SK-N-SH (cell line): ENCODE measurements around the gene MAGI2. TPM values are rescaled to one million over a fixed set of nuclear protein-coding genes. Genes with fewer than 3 reads are reported as not detected.
"Not testable (repeated sequence)": the region's sequence is repeated elsewhere in the genome, so short reads cannot be mapped to it uniquely, and the experiment has no call there.

Experiments used
- CTCF ChIA-PET: fragments of 300-600, 350-600 bp; formaldehyde crosslinking; extraction: SDS; loops from one replicate; lab custom pipeline; 2021; lab: Yijun Ruan, JAX
- POLR2A ChIA-PET: fragments of 350-600 bp; sonication (Branson Sonifier 250); formaldehyde crosslinking; extraction: SDS; loops from one replicate; lab custom pipeline; 2020; ENCODE audit warnings: antibody characterized with exemption, inconsistent platforms; lab: Yijun Ruan, JAX
- DNase-seq: peaks from one replicate; pipeline ENCODE4 v3.0.0; 2012
- H2AFZ ChIP-seq: fragments of 200-600 bp; sonication (generic); 2 replicates; pipeline ENCODE4 v1.8.1; 2016; ENCODE audit warnings: antibody characterized with exemption, mild to moderate bottlenecking, low read depth
- H3F3A ChIP-seq: fragments of 200-600 bp; sonication (generic); replicated peaks from 2 replicates; pipeline ENCODE3; 2016; ENCODE audit warnings: antibody characterized with exemption, mild to moderate bottlenecking; ENCODE audit not compliant: insufficient read depth
- H3K27ac ChIP-seq, 2 experiments: fragments of 200-500 bp in 1 of 2; fragments of 200-600 bp in 1 of 2; sonication (Bioruptor generic) in 1 of 2; sonication (generic), shearing (Covaris generic) in 1 of 2; 2 replicates each; pipeline versions ENCODE4 v1.5.1 to v1.6.1; 2014 to 2016; ENCODE audit warnings: low read depth in 2 of 2, inconsistent platforms in 1 of 2, low read length in 1 of 2, mild to moderate bottlenecking in 1 of 2, mixed read lengths in 1 of 2
- H3K27me3 ChIP-seq: fragments of 200-600 bp; sonication (generic), shearing (Covaris generic); 2 replicates; pipeline ENCODE4 v1.6.1; 2016; ENCODE audit warnings: mixed run types; ENCODE audit not compliant: insufficient read depth
- H3K36me3 ChIP-seq, 2 experiments: fragments of 200-500 bp in 1 of 2; fragments of 200-600 bp in 1 of 2; sonication (Bioruptor generic) in 1 of 2; sonication (generic) in 1 of 2; replicated peaks in 1 of 2; 2 replicates each; pipeline versions ENCODE3 to v1.5.1; 2014 to 2016; ENCODE audit warnings: low read length in 1 of 2, mild to moderate bottlenecking in 1 of 2; ENCODE audit not compliant: insufficient read depth in 2 of 2, control insufficient read depth in 1 of 2
- H3K4me1 ChIP-seq, 2 experiments: fragments of 200-500 bp in 1 of 2; fragments of 200-600 bp in 1 of 2; sonication (Bioruptor generic) in 1 of 2; sonication (generic), shearing (Covaris generic) in 1 of 2; 2 replicates each; pipeline versions ENCODE4 v1.5.1 to v1.6.1; 2014 to 2016; ENCODE audit warnings: low read depth in 1 of 2, low read length in 1 of 2, mixed run types in 1 of 2; ENCODE audit not compliant: insufficient read depth in 2 of 2, control insufficient read depth in 1 of 2
- H3K4me2 ChIP-seq: fragments of 200-600 bp; sonication (generic), shearing (Covaris generic); 2 replicates; pipeline ENCODE4 v1.6.1; 2017; ENCODE audit warnings: mixed run types
- H3K4me3 ChIP-seq, 2 experiments: fragments of 200-500 bp in 1 of 2; fragments of 200-600 bp in 1 of 2; sonication (Bioruptor generic) in 1 of 2; sonication (generic), shearing (Covaris generic) in 1 of 2; 2 replicates each; pipeline versions ENCODE4 v1.5.1 to v1.8.1; 2014 to 2016; ENCODE audit warnings: low read depth in 2 of 2, inconsistent platforms in 1 of 2, low read length in 1 of 2, mild to moderate bottlenecking in 1 of 2, mixed read lengths in 1 of 2, moderate library complexity in 1 of 2
- H3K79me2 ChIP-seq: fragments of 200-600 bp; sonication (generic); 2 replicates; pipeline ENCODE4 v1.8.1; 2017; ENCODE audit warnings: mild to moderate bottlenecking; ENCODE audit not compliant: insufficient read depth
- H3K9ac ChIP-seq: fragments of 200-600 bp; sonication (generic); 2 replicates; pipeline ENCODE4 v1.6.1; 2017; ENCODE audit warnings: mixed run types
- H3K9me2 ChIP-seq: fragments of 200-600 bp; sonication (generic); 2 replicates; pipeline ENCODE4 v1.6.1; 2017; ENCODE audit warnings: mixed run types
- H3K9me3 ChIP-seq: fragments of 200-600 bp; sonication (generic); 2 replicates; pipeline ENCODE4 v1.6.1; 2017; ENCODE audit warnings: mixed run types, mild to moderate bottlenecking, moderate library complexity
- H4K20me1 ChIP-seq: fragments of 200-600 bp; sonication (generic); 2 replicates; pipeline ENCODE4 v1.6.1; 2017; ENCODE audit warnings: mild to moderate bottlenecking, mixed run types; ENCODE audit not compliant: insufficient read depth
- GATA2 ChIP-seq: sonication (generic); formaldehyde crosslinking; IDR thresholded peaks from 2 replicates; pipeline ENCODE4 v1.5.0; 2020; ENCODE audit warnings: mild to moderate bottlenecking, missing genetic modification reagents
- IRF3 ChIP-seq: fragments of 150-350 bp; IDR thresholded peaks from 2 replicates; pipeline ENCODE4 v1.6.1; 2016; ENCODE audit warnings: mild to moderate bottlenecking, low read depth, low read length
- MAX ChIP-seq: IDR thresholded peaks from 2 replicates; pipeline ENCODE4 v1.4.0; 2012; ENCODE audit warnings: low read depth
- NRF1 ChIP-seq: IDR thresholded peaks from 2 replicates; pipeline ENCODE4 v1.6.1; 2012; ENCODE audit warnings: low read depth, mild to moderate bottlenecking, low read length
- REST ChIP-seq: IDR thresholded peaks from 2 replicates; pipeline ENCODE4 v1.6.1; 2012; ENCODE audit warnings: mild to moderate bottlenecking, low read depth, low read length, moderate library complexity
- SIN3A ChIP-seq: IDR thresholded peaks from 2 replicates; pipeline ENCODE4 v1.6.1; 2012; ENCODE audit warnings: low read depth, mild to moderate bottlenecking, low read length, moderate library complexity, borderline replicate concordance
- TEAD4 ChIP-seq: IDR thresholded peaks from 2 replicates; pipeline ENCODE4 v1.4.0; 2012; ENCODE audit warnings: mild to moderate bottlenecking, borderline replicate concordance; ENCODE audit not compliant: insufficient read depth
- USF1 ChIP-seq: IDR thresholded peaks from 2 replicates; pipeline ENCODE4 v1.4.0; 2012; ENCODE audit warnings: low read depth, borderline replicate concordance
- WGBS: methylation state at CpG from one replicate; pipeline ENCODE4 v1.1.6; 2017; ENCODE audit warnings: low lambda C conversion rate; 5-methylcytosine and 5-hydroxymethylcytosine counted together
- polyA plus RNA-seq, 3 experiments: library from polyadenylated mRNA; depleted of rRNA; stranded (reverse); fragments of >200 nt; gene quantifications; 2 replicates each; pipeline ENCODE4 v1.2.3, GENCODE V29; 2012

MAGI2 gene
- polyA plus RNA-seq, 1 of the 3 experiments (the other 2 are of a cell fraction), result 1.1 TPM

- Histone ChIP-seq H3K36me3 (no peaks in the 10 kb centered on the region), H3K4me1 (no peaks in the 10 kb centered on the region), H3K9me3 (no peaks in the 10 kb centered on the region), H3K27me3 (no peaks in the 10 kb centered on the region), H3K27ac (no peak overlapping the region), H3K4me3 (no peak overlapping the region), H3K79me2 (no peaks in the 10 kb centered on the region), H3F3A (no peaks in the 10 kb centered on the region), H3K9ac (no peak overlapping the region), H2AFZ (no peak overlapping the region), H3K9me2 (no peaks in the 10 kb centered on the region), H4K20me1 (no peaks in the 10 kb centered on the region), H3K4me2 (no peak overlapping the region)
- TF ChIP-seq USF1 (peak; percentile 66; the same call in 1 of the 2 replicates), MAX (no peak), NRF1 (no peak), IRF3 (no peak), SIN3A (no peak), TEAD4 (no peak), GATA2 (CRISPR knock-in tag) (no peak)
- 79% methylated on average over 4 of the region's 4 CpGs for WGBS
- ChIA-PET CTCF (no interaction called here), POLR2A (no interaction called here)
- no peak for DNase-seq
These were observed 1450.8 kb downstream of the MAGI2 start for GRCh38 chr7:78002715-78003114.

GRCh38 chr7:78002021-78002420 is 1451.4 kb downstream of the MAGI2 start:
- no peaks in the 10 kb centered on the region for H3F3A ChIP-seq
- DNase-seq, result no peak
- CTCF ChIA-PET, result interaction anchor here (3.2 kb wide), 1 partner anchor 18 kb away, joined by 12 read pairs; no protein-coding TSS in a partner anchor

GRCh38 chr7:77999168-77999567 is 1454.3 kb downstream of the MAGI2 start:
- CTCF ChIA-PET, result interaction anchor here (1.1 to 3.2 kb wide), 2 partner anchors 15 to 21 kb away, joined by 3 to 12 read pairs; no protein-coding TSS in a partner anchor
- H3K9me3 ChIP-seq, H3K9ac ChIP-seq, H4K20me1 ChIP-seq, POLR2A ChIA-PET, DNase-seq, H3K4me3 ChIP-seq, H2AFZ ChIP-seq, H3K27ac ChIP-seq, H3K4me1 ChIP-seq, H3K9me2 ChIP-seq, H3K79me2 ChIP-seq, H3F3A ChIP-seq, H3K4me2 ChIP-seq, H3K36me3 ChIP-seq, H3K27me3 ChIP-seq: not testable (repeated sequence)
- 27% methylated on average over 3 of the region's 3 CpGs for WGBS

More at GRCh38 chr7:78002021-78002420, 1451.4 kb downstream of the MAGI2 start:
- POLR2A ChIA-PET, result no interaction called here
- no peak overlapping the region for H3K27ac ChIP-seq
- no peaks in the 10 kb centered on the region for H3K4me1 ChIP-seq
- H4K20me1 ChIP-seq, result no peaks in the 10 kb centered on the region
- TF ChIP-seq REST, result no peak
- H3K9ac ChIP-seq, result no peak overlapping the region
- H3K9me2 ChIP-seq, result no peaks in the 10 kb centered on the region
- no peak overlapping the region for H2AFZ ChIP-seq
- H3K79me2 ChIP-seq, result no peaks in the 10 kb centered on the region
- H3K4me3 ChIP-seq, result no peak overlapping the region
- WGBS, result 62% methylated on average over 3 of the region's 3 CpGs
- no peak overlapping the region for H3K4me2 ChIP-seq
- no peaks in the 10 kb centered on the region for H3K27me3 ChIP-seq
- no peaks in the 10 kb centered on the region for H3K9me3 ChIP-seq
- H3K36me3 ChIP-seq, result no peaks in the 10 kb centered on the region
